IPS-11a (cell line): ENCODE data around the gene ENGASE.
"Not testable (repeated sequence)": the region's sequence is repeated elsewhere in the genome, so short reads cannot be mapped to it uniquely, and the experiment has no call there.

Experiments
- H3K4me3 ChIP-seq: one replicate; pipeline ENCODE4 v1.5.1; 2013; ENCODE audit warnings: low read depth, low read length, control low read depth

The ENGASE gene

DNA sequence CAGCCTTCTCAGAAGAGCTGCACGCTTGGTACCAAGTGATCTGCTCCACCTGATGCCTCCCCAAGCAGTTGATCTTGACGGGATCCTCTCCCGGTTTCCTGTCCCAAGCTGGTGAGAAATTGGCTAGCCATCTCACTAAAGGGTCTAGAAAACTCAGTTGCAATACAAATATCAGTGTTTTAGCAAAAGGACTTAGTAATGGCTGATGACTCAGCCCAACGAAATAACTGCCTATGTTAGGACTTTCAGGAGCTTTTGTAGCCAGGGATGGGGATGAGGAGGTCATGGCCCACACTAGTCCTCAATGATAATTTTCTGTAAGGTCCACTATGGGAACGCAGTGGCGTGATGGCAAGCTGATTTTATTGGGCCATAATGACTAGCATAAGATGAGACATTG, 23.3 kb upstream of the ENGASE start:
- no peak overlapping the region for H3K4me3 ChIP-seq

GRCh38 chr17:79052131-79052530, 22.5 kb upstream of the ENGASE start:
- H3K4me3 ChIP-seq = no peak overlapping the region

GRCh38 chr17:79053251-79053925, 21.2 kb upstream of the ENGASE start:
- H3K4me3 ChIP-seq = no peak overlapping the region

- H3K4me3 ChIP-seq = no peak overlapping the region
Observed at GRCh38 chr17:79054200-79054960, 20.2 kb upstream of the ENGASE start.

GRCh38 chr17:79055197-79055596, 19.4 kb upstream of the ENGASE start:
- no peak overlapping the region for H3K4me3 ChIP-seq

DNA sequence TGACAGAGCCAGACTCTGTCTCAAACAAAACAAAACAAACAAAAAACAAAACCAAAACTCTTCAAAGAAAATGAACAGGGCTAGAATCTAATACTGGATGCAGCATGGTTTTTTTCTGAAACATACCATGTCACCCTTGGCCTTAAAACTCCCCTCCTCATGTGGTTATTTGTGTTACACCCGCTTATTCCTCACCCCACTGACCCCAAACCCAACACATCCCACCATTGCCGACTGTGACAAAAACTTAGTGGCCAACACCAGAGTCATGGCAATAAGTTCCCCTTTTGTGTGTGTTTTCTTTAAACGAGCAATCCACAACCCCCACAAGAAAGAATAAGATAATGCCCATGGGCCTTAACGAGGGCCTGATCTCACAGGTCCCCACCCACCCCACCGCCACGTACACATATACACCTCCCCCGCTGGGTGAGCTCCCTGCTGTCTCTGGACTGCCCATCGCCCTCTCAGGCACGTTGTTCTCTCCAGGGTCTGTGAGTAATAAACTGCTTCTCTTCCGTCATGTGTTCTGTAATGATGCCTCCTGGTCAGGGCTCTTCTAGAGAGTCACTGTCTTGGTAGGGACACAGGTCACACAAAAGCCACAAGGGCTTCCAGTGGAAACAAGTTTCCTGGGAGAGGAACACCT, 16.8 kb upstream of the ENGASE start:
- H3K4me3 ChIP-seq = no peak overlapping the region

- no peak overlapping the region for H3K4me3 ChIP-seq
Observed at GRCh38 chr17:79062691-79063090, 11.9 kb upstream of the ENGASE start.

- no peak overlapping the region for H3K4me3 ChIP-seq
Observed at GRCh38 chr17:79064026-79064425, 10.6 kb upstream of the ENGASE start.

GRCh38 chr17:79065105-79065670, 9.4 kb upstream of the ENGASE start:
- no peak overlapping the region for H3K4me3 ChIP-seq

- no peak overlapping the region for H3K4me3 ChIP-seq
Observed at GRCh38 chr17:79066963-79067362, 7.7 kb upstream of the ENGASE start.

GRCh38 chr17:79070266-79070880, 4.3 kb upstream of the ENGASE start:
- H3K4me3 ChIP-seq = no peak overlapping the region

DNA sequence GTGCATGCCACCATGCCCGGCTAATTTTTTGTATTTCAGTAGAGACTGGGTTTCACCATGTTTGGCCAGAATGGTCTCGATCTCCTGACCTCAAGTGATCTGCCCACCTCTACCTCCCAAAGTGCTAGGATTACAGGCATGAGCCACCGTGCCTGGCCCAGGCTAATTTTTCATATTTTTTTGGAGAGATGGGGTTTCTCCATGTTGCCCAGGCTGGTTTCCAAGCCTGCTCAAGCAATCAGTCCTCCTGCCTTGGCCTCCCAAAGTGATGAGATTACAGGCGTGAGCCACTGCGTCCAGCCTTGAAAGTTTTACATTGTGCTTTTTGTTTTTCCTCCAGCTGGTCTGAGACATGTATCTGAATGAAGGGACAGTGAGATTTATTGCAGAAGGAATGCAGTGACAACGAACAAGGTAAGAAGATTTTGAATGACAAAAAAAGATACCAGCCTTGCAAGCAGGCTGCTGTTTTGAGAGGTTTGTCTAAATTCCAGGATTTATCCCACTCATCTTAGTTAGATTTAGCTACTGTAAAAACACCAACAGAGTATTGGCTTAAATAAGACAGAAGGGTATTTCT, 3.4 kb upstream of the ENGASE start:
- no peak overlapping the region for H3K4me3 ChIP-seq

DNA sequence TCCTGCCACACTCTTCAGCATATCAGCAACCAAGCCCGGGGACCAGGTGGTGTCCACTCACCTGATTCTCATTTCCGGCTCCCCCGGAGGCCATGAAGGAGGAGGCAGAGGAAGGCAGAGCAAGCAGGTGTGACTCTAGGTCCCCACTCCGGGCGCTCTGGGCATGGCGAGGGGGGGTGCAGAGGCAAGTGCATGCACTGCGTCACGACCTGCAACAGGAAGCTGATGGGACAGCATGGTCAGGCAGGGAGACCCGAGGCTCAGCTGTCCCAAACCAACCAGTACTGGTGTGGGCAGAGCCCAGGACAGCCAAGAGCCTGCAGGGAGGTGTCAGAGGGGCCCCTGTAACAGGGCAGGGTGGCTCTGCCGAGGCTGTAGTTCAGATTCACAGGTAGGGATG, 2.1 kb upstream of the ENGASE start:
- H3K4me3 ChIP-seq = no peak overlapping the region

DNA sequence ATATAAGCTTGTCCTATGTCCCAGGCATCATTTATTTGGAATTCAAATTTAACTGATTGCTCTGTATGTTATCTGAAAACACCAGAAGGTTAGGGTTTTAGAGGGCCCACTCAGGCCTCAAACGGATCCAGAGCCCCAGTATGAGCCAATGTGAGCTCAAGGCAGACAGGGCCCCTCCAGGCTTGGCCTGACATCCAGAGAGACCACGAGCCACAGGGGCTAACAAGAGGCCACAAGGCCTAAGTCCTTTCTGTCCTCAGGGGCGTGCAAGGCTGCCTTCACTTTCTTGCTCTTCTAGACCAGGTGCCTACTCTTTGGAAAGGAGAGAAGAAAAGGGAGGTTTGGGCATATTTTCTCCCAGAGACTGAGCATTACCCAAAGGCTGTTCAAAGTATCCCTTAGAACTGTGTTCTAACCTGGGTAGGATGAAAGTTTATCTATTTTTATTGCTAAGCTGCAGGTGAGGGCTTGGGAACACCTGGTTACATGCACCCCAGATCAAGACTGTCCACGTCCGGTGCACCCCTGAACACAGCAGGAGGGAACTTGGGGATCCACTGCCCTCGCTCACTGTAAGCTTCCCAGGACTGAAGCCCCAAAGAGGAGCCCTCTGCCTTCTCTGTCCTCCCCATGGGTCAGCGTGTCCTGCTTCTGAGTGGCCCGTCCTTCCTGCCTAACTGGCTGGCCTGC, 1.5 kb upstream of the ENGASE start:
- no peak overlapping the region for H3K4me3 ChIP-seq

DNA sequence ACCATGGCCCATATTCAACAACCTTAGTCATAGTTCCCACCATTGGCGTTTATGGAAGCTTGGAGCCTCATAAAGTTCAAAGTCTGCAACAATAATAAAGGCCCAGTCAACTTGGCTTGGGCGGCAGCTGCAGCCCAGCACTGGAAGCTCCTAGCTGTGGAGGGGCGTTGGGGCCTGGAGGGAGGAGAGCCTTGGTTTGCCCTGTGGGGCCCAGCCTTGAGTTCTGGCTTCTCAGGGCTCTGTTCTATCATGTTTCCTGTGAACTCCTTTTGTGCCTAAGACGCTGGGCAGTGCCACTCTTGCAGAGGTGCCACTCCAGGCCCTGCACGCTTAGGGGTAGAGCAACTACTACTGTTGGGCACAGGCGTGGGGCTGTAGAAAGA, 927 bp upstream of the ENGASE start:
- no peak overlapping the region for H3K4me3 ChIP-seq

- not testable (repeated sequence) for H3K4me3 ChIP-seq
Observed at GRCh38 chr17:79074121-79074648, 439 bp upstream of the ENGASE start.

- peak overlapping the region; percentile 54 for H3K4me3 ChIP-seq
Observed at GRCh38 chr17:79075446-79075750, 774 bp downstream of the ENGASE start.

- no peak overlapping the region for H3K4me3 ChIP-seq
Observed at GRCh38 chr17:79075861-79076406, 1.3 kb downstream of the ENGASE start.

DNA sequence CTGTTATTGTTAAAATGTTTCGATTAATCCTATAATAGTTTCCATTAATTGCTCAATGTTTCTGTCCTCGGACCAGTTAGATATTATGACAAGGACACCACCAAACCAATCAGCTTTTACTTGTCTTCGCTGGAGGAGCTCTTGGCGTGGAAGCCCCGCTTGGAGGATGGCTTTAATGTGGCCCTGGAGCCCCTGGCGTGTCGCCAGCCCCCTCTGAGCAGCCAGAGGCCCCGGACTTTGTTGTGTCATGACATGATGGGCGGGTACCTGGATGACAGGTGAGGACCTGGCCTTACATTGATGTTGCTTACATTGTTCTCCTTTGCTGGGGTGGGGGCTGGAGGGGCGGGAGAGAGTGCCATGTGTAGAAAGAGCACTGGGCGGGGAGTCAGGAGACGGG, 3.0 kb downstream of the ENGASE start:
- H3K4me3 ChIP-seq = no peak overlapping the region
